ENCODE measurements around the gene PPP1R16B.

GRCh38 chr20:38945012-38945411, 139.5 kb downstream of the PPP1R16B start:
- TF ChIP-seq CTCF (IDR thresholded peaks at IDR 0.05) (no peak), POLR2A (IDR thresholded peaks at IDR 0.05) (no peak)

All from body of pancreas (tissue), 4 donors.